H1 (cell line): Measurements from ENCODE around the gene AP3B2. TPM values are rescaled to one million over a fixed set of nuclear protein-coding genes. Genes with fewer than 3 reads are reported as not detected.

ENCODE experiments used
- ATF3 ChIP-seq: IDR thresholded peaks from 2 replicates; pipeline ENCODE4 v1.6.1; 2011; ENCODE audit warnings: low read depth, mild to moderate bottlenecking, low read length; ENCODE audit not compliant: insufficient read depth
- CHD2 ChIP-seq: IDR thresholded peaks from 2 replicates; pipeline ENCODE4 v1.6.1; 2012; ENCODE audit warnings: low read length, improper control_type of control experiment
- FOSL1 ChIP-seq: IDR thresholded peaks from 2 replicates; pipeline ENCODE4 v1.6.1; 2011; ENCODE audit warnings: mild to moderate bottlenecking, low read depth, low read length, moderate library complexity; ENCODE audit not compliant: insufficient read depth
- HDAC2 ChIP-seq, 2 experiments: fragments of 300-600 bp in 1 of 2; sonication (generic) in 1 of 2; IDR thresholded peaks; 2 replicates each; pipeline ENCODE4 v1.6.1; 2011 to 2012; ENCODE audit warnings: low read depth in 2 of 2, low read length in 2 of 2, mild to moderate bottlenecking in 2 of 2, moderate library complexity in 2 of 2, borderline replicate concordance in 1 of 2, inconsistent platforms in 1 of 2
- KDM4A ChIP-seq: IDR thresholded peaks from one replicate; pipeline ENCODE4 v1.7.1; 2012; ENCODE audit warnings: low read depth, mild to moderate bottlenecking, moderate library complexity, low read length, inconsistent platforms; ENCODE audit not compliant: severe bottlenecking
- POLR2A ChIP-seq, 2 experiments: IDR thresholded peaks; 1 replicate in 1 of 2; 2 replicates in 1 of 2; pipeline ENCODE4 v1.6.1; 2011; ENCODE audit warnings: low read depth in 2 of 2, low read length in 2 of 2, mild to moderate bottlenecking in 2 of 2; ENCODE audit errors: control extremely low read depth in 1 of 2
- RAD21 ChIP-seq, 2 experiments: IDR thresholded peaks in 1 of 2; conservative IDR thresholded peaks in 1 of 2; 2 replicates each; pipeline ENCODE4 v1.6.1; 2011; ENCODE audit warnings: low read depth in 2 of 2, low read length in 2 of 2, improper control_type of control experiment in 1 of 2, inconsistent platforms in 1 of 2, mild to moderate bottlenecking in 1 of 2, moderate library complexity in 1 of 2
- RNF2 ChIP-seq: fragments of 200-900, 300-1000 bp; sonication (generic); IDR thresholded peaks from 2 replicates; pipeline ENCODE4 v1.7.1; 2016; ENCODE audit warnings: borderline replicate concordance, low read depth, mild to moderate bottlenecking, antibody characterized with exemption, low read length; ENCODE audit not compliant: poor library complexity, severe bottlenecking; ENCODE audit errors: missing control alignments
- SIN3A ChIP-seq, 2 experiments: IDR thresholded peaks in 1 of 2; conservative IDR thresholded peaks in 1 of 2; 2 replicates each; pipeline ENCODE4 v1.6.1; 2011 to 2012; ENCODE audit warnings: low read length in 2 of 2, improper control_type of control experiment in 1 of 2, low read depth in 1 of 2, mild to moderate bottlenecking in 1 of 2
- SP1 ChIP-seq: IDR thresholded peaks from 2 replicates; pipeline ENCODE4 v1.6.1; 2011; ENCODE audit warnings: low read depth, low read length
- SP2 ChIP-seq: IDR thresholded peaks from 2 replicates; pipeline ENCODE4 v1.6.1; 2012; ENCODE audit warnings: mild to moderate bottlenecking, low read length, inconsistent platforms
- SP4 ChIP-seq: IDR thresholded peaks from 2 replicates; pipeline ENCODE4 v1.6.1; 2012; ENCODE audit warnings: low read length, inconsistent platforms
- SUZ12 ChIP-seq: fragments of 200-600 bp; sonication (generic); IDR thresholded peaks from 2 replicates; pipeline ENCODE4 v1.6.1; 2012; ENCODE audit warnings: mild to moderate bottlenecking, inconsistent platforms, low read length, moderate library complexity, mixed read lengths
- TBP ChIP-seq: IDR thresholded peaks from 2 replicates; pipeline ENCODE4 v1.6.1; 2011; ENCODE audit warnings: low read depth, low read length, improper control_type of control experiment
- USF2 ChIP-seq: IDR thresholded peaks from 2 replicates; pipeline ENCODE4 v1.6.1; 2011; ENCODE audit warnings: low read length, improper control_type of control experiment
- polyA plus RNA-seq, 7 experiments: library from polyadenylated mRNA; depleted of rRNA in 3 of 7; stranded (reverse) in 5 of 7; unstranded in 2 of 7; fragments of >200 nt in 5 of 7; fragments of 200-250 nt in 2 of 7; gene quantifications; 1 replicate in 5 of 7; 2 replicates in 1 of 7; 4 replicates in 1 of 7; pipeline versions ENCODE4 v1.2.1 to v1.2.3, GENCODE V29; 2011 to 2013; ENCODE audit warnings: missing spikeins in 2 of 7, mixed read lengths in 2 of 7
- total RNA-seq: library from RNA; stranded (reverse); fragmentation: NEBNext Ultra II Directional; extraction: Animal tissue kit (Norgen Biotek cat#: 25700); gene quantifications from 2 replicates; pipeline ENCODE4 v1.2.1, GENCODE V29; 2021

Gene AP3B2
- total and polyA plus RNA-seq, 2 of the 8 experiments (the other 6 are each of a cell fraction or from before 2014, with no cell fraction given) = 21.8 to 25.7 TPM

GRCh38 chr15:82648257-82649103 lies 61.2 kb downstream of the AP3B2 start (continued):
- TF ChIP-seq SP4 = no peak
- no peak for TF ChIP-seq SP1
- no peak; the same call in 1 of the 2 replicates for TF ChIP-seq SUZ12
- TF ChIP-seq CHD2 = no peak
- TF ChIP-seq RAD21 (IDR thresholded peaks at IDR 0.05 in 1 of 2, conservative IDR thresholded peaks at IDR 0.05 in 1 of 2; ENCODE audit: low read depth in 2 of 2, low read length in 2 of 2) = peak; percentile 4 to 26; a peak in 1 of 4 replicates
- no peak for TF ChIP-seq USF2
- no peak for TF ChIP-seq SIN3A (conservative IDR thresholded peaks at IDR 0.05 in 1 of 2, IDR thresholded peaks at IDR 0.05 in 1 of 2; ENCODE audit: low read depth in 1 of 2, low read length in 2 of 2)
- no peak for TF ChIP-seq ATF3
- no peak for TF ChIP-seq SP2
- TF ChIP-seq FOSL1 = no peak
- no peak for TF ChIP-seq RNF2
- no peak for TF ChIP-seq POLR2A (IDR thresholded peaks at IDR 0.05; ENCODE audit: control extremely low read depth in 1 of 2, low read depth in 2 of 2, low read length in 2 of 2)
- no peak for TF ChIP-seq HDAC2 (IDR thresholded peaks at IDR 0.05; ENCODE audit: borderline replicate concordance in 1 of 2, low read depth in 2 of 2, low read length in 2 of 2)
- TF ChIP-seq KDM4A = no peak
- TF ChIP-seq TBP = 0 out of 2 replicates have a peak, but pooled peaks have one; percentile 5
